ENCODE data around the gene CSNK2A3.
"Not testable (repeated sequence)": the region's sequence is repeated elsewhere in the genome, so short reads cannot be mapped to it uniquely, and the experiment has no call there.

DNA sequence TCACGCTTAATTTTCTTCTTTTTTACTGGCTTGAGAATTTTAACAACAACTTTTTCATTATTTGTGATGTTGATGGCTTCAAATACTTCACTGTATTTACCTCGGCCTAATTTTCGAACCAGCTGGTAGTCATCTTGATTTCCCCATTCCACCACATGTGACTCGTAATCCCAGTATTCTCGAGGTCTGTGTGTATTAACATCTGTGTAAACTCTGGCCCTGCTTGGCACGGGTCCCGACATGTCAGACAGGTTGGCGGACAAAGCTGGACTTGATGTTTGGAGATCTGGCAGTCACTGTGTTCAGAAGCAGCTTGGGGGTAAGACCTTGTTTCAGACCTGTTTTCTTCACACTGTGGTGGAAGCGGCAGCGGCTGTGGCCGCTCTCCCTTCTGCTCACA is at the start of gene CSNK2A3:
- not testable (repeated sequence) for TF ChIP-seq POLR2AphosphoS5 (IDR thresholded peaks at IDR 0.05; ENCODE audit: low read depth, low read length); POLR2A (IDR thresholded peaks at IDR 0.05; ENCODE audit: low read depth, low read length); TAF1 (IDR thresholded peaks at IDR 0.05; ENCODE audit: borderline replicate concordance, low read depth, low read length)

Measured in GM12892 (cell line).